ENCODE measurements around the gene NR6A1. TPM values are rescaled to one million over a fixed set of nuclear protein-coding genes. Genes with fewer than 3 reads are reported as not detected.

NR6A1 gene
- total and polyA plus RNA-seq, 12 donors, result 0.29 to 2.0 (median 1.2) TPM

- DNase-seq, result no peak
- TF ChIP-seq CTCF (IDR thresholded peaks at IDR 0.05), result no peak
- Histone ChIP-seq H3K4me3 (no peak overlapping the region), H3K27me3 (no peaks in the 10 kb centered on the region), H3K27ac (no peak overlapping the region), H3K4me1 (peaks cover 0 to 10% (median 0%) of the 10 kb centered on the region in 9 donors), H3K36me3 (no peaks in the 10 kb centered on the region), H3K9me3 (no peaks in the 10 kb centered on the region)
- peak in 2 of 8 donors; percentile 8 to 32 for ATAC-seq
- intact Hi-C loops (cut with DNase I), result loop anchor here in 7 of 10 donors (5.0 to 10.0 kb wide), 3 partner anchors 65 to 163 kb away; no protein-coding TSS in a partner anchor
- 90 to 96% methylated on average over 2 of the region's 2 CpGs for WGBS, 2 donors
These were observed 218.9 kb downstream of the NR6A1 start for GRCh38 chr9:124552273-124552605.

- ATAC-seq (peak in 7 of 8 donors; percentile 66 to 84 (median 75)), DNase-seq (peak in 1 of 2 donors; percentile 30)
- peaks cover 0 to 10% (median 0%) of the 10 kb centered on the region in 9 donors for H3K4me1 ChIP-seq
- WGBS, 2 donors, result 13 to 25% methylated on average over 4 of the region's 4 CpGs
- H3K36me3 ChIP-seq, result no peaks in the 10 kb centered on the region
- intact Hi-C loops (cut with DNase I), result loop anchor here in 7 of 10 donors (5.0 to 10.0 kb wide), 3 partner anchors 66 to 163 kb away; no protein-coding TSS in a partner anchor
- H3K4me3 ChIP-seq, result no peak overlapping the region
- H3K27ac ChIP-seq, result no peak overlapping the region
- no peaks in the 10 kb centered on the region for H3K27me3 ChIP-seq
- H3K9me3 ChIP-seq, result no peaks in the 10 kb centered on the region
- peak in 7 of 9 donors; percentile 47 to 70 (median 60) for TF ChIP-seq CTCF (IDR thresholded peaks at IDR 0.05)
These were observed 219.4 kb downstream of the NR6A1 start for GRCh38 chr9:124551472-124552272.

GRCh38 chr9:124550072-124550471 lies 221.0 kb downstream of the NR6A1 start:
- Histone ChIP-seq H3K27ac (no peak overlapping the region), H3K9me3 (no peaks in the 10 kb centered on the region), H3K27me3 (no peaks in the 10 kb centered on the region), H3K36me3 (no peaks in the 10 kb centered on the region), H3K4me3 (no peak overlapping the region), H3K4me1 (peaks cover 0 to 10% (median 0%) of the 10 kb centered on the region in 9 donors)
- intact Hi-C loops (cut with DNase I), result loop anchor here in 7 of 10 donors (5.0 to 10.0 kb wide), 3 partner anchors 67 to 165 kb away; no protein-coding TSS in a partner anchor
- 83 to 93% methylated on average over 2 of the region's 2 CpGs for WGBS, 2 donors
- TF ChIP-seq CTCF (IDR thresholded peaks at IDR 0.05), result no peak
- DNase-seq (no peak), ATAC-seq (no peak)

- Histone ChIP-seq H3K36me3 (no peaks in the 10 kb centered on the region), H3K9me3 (no peaks in the 10 kb centered on the region), H3K4me3 (no peak overlapping the region), H3K4me1 (peaks cover 0 to 10% (median 0%) of the 10 kb centered on the region in 9 donors), H3K27ac (no peak overlapping the region), H3K27me3 (no peaks in the 10 kb centered on the region)
- DNase-seq, result no peak
- TF ChIP-seq CTCF (IDR thresholded peaks at IDR 0.05), result no peak
- 36 to 54% methylated on average over 1 of the region's 1 CpG for WGBS, 2 donors
- intact Hi-C loops (cut with DNase I), result loop anchor here in 1 of 10 donors (5.0 kb wide), 1 partner anchor 682 kb away; no protein-coding TSS in a partner anchor
- no peak for ATAC-seq
These were observed 222.1 kb downstream of the NR6A1 start for GRCh38 chr9:124549016-124549415.

All from heart right ventricle (tissue), 16 donors.